Measurements from ENCODE around the gene C2orf72.
"Not testable (repeated sequence)": the region's sequence is repeated elsewhere in the genome, so short reads cannot be mapped to it uniquely, and the experiment has no call there.

Gene C2orf72

GRCh38 chr2:231067531-231067930 lies 30.2 kb downstream of the C2orf72 start:
- not testable (repeated sequence) for DNase-seq (ENCODE audit: low read depth in 2 of 2, low spot score in 1 of 2)

- no peak for DNase-seq (ENCODE audit: low read depth in 2 of 2, low spot score in 1 of 2)
Measured at GRCh38 chr2:231068525-231069222, 31.4 kb downstream of the C2orf72 start.

- no peak for DNase-seq (ENCODE audit: low read depth in 2 of 2, low spot score in 1 of 2)
Measured at GRCh38 chr2:231069379-231070054, 32.2 kb downstream of the C2orf72 start.

GRCh38 chr2:231084565-231084964 lies 47.2 kb downstream of the C2orf72 start:
- no peak for DNase-seq (ENCODE audit: low read depth in 2 of 2, low spot score in 1 of 2)

- DNase-seq (ENCODE audit: low read depth in 2 of 2, low spot score in 1 of 2) = no peak
Measured at GRCh38 chr2:231088754-231089153, 51.4 kb downstream of the C2orf72 start.

GRCh38 chr2:231093933-231094332 lies 56.6 kb downstream of the C2orf72 start:
- DNase-seq (ENCODE audit: low read depth in 2 of 2, low spot score in 1 of 2) = no peak

- no peak for DNase-seq (ENCODE audit: low read depth in 2 of 2, low spot score in 1 of 2)
Measured at GRCh38 chr2:231094736-231095346, 57.5 kb downstream of the C2orf72 start.

Measured in stimulated activated CD8-positive, alpha-beta memory T cell treated with anti-CD3 and anti-CD28 coated beads, Interleukin-4, amount 100 ng/mL, for 4 hours (primary cell).